HG03558 (cell line): ENCODE data around the gene SLC22A12.
"Not testable (repeated sequence)": the region's sequence is repeated elsewhere in the genome, so short reads cannot be mapped to it uniquely, and the experiment has no call there.

Experiments
- ATAC-seq: cut with Tn5 transposase; IDR thresholded peaks from one replicate; pipeline ENCODE4 v1.9.1; 2021; ENCODE audit warnings: moderate number of reproducible peaks; ENCODE audit not compliant: unreplicated experiment; ENCODE audit errors: extremely low read depth

SLC22A12 gene

GRCh38 chr11:64582885-64583284 is 8.1 kb upstream of the SLC22A12 start:
- no peak for ATAC-seq

- ATAC-seq = no peak
Measured at GRCh38 chr11:64583296-64584262, 7.4 kb upstream of the SLC22A12 start.

GRCh38 chr11:64585150-64585549 is 5.9 kb upstream of the SLC22A12 start:
- no peak for ATAC-seq

GRCh38 chr11:64586366-64586765 is 4.7 kb upstream of the SLC22A12 start:
- no peak for ATAC-seq

GRCh38 chr11:64588701-64589100 is 2.3 kb upstream of the SLC22A12 start:
- no peak for ATAC-seq

- no peak for ATAC-seq
Measured at GRCh38 chr11:64591257-64592233, 525 bp downstream of the SLC22A12 start.

GRCh38 chr11:64592234-64592615 is 1.2 kb downstream of the SLC22A12 start:
- no peak for ATAC-seq

- no peak for ATAC-seq
Measured at GRCh38 chr11:64592656-64593055, 1.6 kb downstream of the SLC22A12 start.

GRCh38 chr11:64593156-64594105 is 2.4 kb downstream of the SLC22A12 start:
- ATAC-seq = no peak

GRCh38 chr11:64594159-64594939 is 3.3 kb downstream of the SLC22A12 start:
- no peak for ATAC-seq

- ATAC-seq = not testable (repeated sequence)
Measured at GRCh38 chr11:64595922-64596321, 4.9 kb downstream of the SLC22A12 start.

GRCh38 chr11:64597671-64598101 is 6.7 kb downstream of the SLC22A12 start:
- ATAC-seq = no peak

GRCh38 chr11:64598106-64598796 is 7.2 kb downstream of the SLC22A12 start:
- ATAC-seq = no peak

GRCh38 chr11:64598797-64599697 is 8.0 kb downstream of the SLC22A12 start:
- no peak for ATAC-seq

GRCh38 chr11:64599698-64600211 is 8.7 kb downstream of the SLC22A12 start:
- no peak for ATAC-seq

- ATAC-seq = no peak
Measured at GRCh38 chr11:64600281-64600992, 9.4 kb downstream of the SLC22A12 start.
